ENCODE measurements around the gene SLC15A4.
"Not testable (repeated sequence)": the region's sequence is repeated elsewhere in the genome, so short reads cannot be mapped to it uniquely, and the experiment has no call there.

The SLC15A4 gene

GRCh38 chr12:128823916-128824839 lies at the start of gene SLC15A4:
Gene SLC15A4, minus strand, starts transcription at chr12:128823958. Its CDS starts 15 bp downstream, at chr12:128823943.
- DNase-seq (ENCODE audit: low read depth, low spot score) = peak; percentile 96

- no peak for DNase-seq (ENCODE audit: low read depth, low spot score)
Measured at GRCh38 chr12:128872303-128872702, 48.5 kb upstream of the SLC15A4 start.

DNA sequence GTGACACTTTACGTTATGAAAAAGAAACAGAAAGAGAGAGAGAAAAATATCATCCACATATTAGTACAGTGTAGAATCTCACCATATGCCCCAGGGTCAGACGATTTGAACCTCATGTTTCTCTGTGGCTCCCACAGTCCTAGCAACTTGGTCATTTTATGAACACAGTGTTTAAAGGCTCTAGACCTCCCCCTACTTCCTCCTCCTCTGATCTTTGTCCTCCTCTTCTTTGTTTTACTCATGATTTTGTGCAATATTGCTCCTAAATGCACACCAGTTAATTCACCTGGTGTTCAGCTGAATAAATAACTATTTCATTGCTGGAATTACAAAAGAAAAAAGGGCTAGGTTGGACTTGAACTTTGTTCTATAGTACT lies 47.7 kb upstream of the SLC15A4 start:
- DNase-seq (ENCODE audit: low read depth, low spot score) = no peak

DNA sequence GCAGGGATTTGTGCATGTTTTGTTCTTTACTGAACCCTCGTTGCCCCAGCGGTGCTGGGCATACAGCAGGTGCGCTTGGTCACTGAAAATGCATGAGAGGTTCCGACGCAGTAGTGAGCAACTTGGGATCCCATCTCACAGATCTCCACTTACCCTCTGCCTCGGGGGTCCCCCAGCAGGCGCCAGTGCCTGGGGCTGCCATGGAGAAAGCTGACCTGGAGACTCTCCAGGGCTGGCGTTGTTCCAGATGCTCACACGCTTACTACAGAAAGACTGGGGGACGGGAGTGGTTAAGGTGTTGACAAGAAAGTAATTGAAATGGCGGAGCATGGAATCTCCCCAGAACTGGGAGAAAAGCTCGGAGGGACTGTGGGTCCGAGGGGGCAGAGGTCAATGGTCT lies 43.7 kb upstream of the SLC15A4 start:
- DNase-seq (ENCODE audit: low read depth, low spot score) = no peak

GRCh38 chr12:128864516-128865186 lies 40.9 kb upstream of the SLC15A4 start:
- DNase-seq (ENCODE audit: low read depth, low spot score) = no peak

- no peak for DNase-seq (ENCODE audit: low read depth, low spot score)
Measured at GRCh38 chr12:128863957-128864356, 40.2 kb upstream of the SLC15A4 start.

- no peak for DNase-seq (ENCODE audit: low read depth, low spot score)
Measured at GRCh38 chr12:128861226-128862016, 37.7 kb upstream of the SLC15A4 start.

- DNase-seq (ENCODE audit: low read depth, low spot score) = no peak
Measured at GRCh38 chr12:128859311-128859710, 35.6 kb upstream of the SLC15A4 start.

GRCh38 chr12:128857133-128857763 lies 33.5 kb upstream of the SLC15A4 start:
- DNase-seq (ENCODE audit: low read depth, low spot score) = peak; percentile 51

DNA sequence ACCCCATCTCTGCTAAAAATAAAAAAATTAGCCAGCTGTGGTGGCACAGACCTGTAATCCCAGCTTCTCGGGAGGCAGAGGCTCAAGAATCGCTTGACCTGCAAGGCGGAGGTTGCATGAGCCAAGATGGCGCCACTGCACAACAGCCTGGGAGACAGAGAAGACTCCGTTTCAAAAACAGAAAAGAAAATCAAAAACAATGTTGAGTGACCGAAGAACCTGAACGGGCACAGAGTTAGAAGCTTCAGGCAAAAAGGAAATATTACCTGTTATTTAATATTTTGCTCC lies 33.0 kb upstream of the SLC15A4 start:
- no peak for DNase-seq (ENCODE audit: low read depth, low spot score)

DNA sequence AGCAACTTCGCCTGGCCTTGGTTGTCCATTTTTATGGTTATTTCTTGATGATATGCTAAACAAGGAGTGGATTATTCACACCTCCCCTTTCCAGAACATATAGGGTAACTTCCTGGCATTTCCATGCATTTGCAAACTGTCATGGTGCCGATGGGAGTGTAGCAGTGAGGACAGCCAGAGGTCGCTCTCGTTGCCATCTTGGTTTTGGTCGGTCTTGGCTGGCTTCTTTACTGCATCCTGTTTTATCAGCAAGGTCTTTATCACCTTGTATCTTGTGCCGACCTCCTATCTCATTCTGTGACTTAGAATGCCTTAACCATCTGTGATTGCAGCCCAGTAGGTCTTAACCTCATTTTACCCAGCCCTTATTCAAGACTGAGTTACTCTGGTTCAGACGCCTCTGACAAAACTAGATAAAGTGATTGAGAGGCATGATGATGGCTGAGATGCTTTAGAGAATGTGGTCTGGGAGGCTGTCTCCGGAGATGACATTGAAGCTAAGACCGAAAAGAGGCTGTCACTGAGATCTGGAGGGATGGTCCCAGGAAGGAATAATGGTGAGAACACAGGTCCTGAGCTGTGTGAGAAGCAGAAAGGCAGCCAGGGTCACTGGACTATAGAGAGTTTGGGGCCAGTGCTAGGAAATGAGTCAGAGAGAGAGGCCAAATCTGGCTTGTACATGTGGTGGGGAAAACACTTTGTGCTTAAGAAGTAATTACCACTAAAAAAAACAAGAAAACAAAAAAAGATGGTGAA lies 32.5 kb upstream of the SLC15A4 start:
- DNase-seq (ENCODE audit: low read depth, low spot score) = peak; percentile 25

DNA sequence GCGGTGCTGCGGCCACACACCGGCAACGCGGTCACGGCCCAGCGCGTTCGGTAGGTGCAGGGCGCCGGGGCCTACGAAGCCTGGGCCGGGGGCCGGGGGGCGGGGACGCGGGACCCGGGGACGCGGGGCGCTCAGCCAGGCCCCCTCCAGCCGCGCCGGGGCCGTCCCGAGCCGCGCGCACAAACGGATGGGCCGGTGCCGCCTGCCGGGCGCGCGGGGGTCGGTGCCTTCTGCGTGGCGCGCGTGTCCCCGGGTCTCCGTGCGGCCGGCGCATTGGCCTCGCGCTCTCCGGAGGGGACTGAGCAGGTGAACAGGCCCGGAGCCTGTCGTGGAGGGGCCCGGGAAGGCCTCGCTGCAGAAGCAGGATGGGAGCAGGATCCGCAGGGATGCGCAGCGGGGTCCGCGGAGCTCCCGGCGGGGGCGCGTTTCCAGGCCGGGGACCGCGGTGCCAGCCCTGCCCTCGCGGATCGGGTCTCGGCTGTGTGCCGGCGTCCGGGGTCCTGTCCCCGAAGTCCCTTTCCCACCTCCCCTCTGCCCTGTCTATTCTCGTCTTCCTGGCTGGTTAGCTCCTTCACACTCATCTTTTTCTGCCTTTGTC lies 29.9 kb upstream of the SLC15A4 start:
- DNase-seq (ENCODE audit: low read depth, low spot score) = no peak

- DNase-seq (ENCODE audit: low read depth, low spot score) = no peak
Measured at GRCh38 chr12:128852885-128853599, 29.3 kb upstream of the SLC15A4 start, which contains the start of gene GLT1D1. Gene GLT1D1, plus strand, starts transcription at chr12:128853478. Its CDS starts 104 bp downstream, at chr12:128853582.

GRCh38 chr12:128852026-128852698 lies 28.4 kb upstream of the SLC15A4 start:
- DNase-seq (ENCODE audit: low read depth, low spot score) = no peak

DNA sequence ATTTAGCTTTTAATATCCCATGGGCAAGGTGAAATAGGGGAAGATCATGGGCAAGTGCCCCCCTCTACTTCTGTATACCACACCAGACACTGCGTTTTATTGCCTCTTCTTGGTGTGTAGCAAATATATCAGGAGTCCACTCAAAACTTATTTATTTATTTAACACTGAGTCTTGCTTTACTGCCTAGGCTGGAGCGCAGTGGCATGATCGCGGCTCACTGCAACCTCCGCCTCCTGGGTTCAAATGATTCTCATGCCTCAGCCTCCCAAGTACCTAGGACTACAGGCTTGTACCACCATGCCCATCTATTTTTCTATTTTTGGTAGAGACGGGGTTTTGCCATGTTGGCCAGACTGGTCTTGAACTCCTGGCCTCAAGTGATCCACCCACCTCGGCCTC lies 27.7 kb upstream of the SLC15A4 start:
- DNase-seq (ENCODE audit: low read depth, low spot score) = not testable (repeated sequence)

DNA sequence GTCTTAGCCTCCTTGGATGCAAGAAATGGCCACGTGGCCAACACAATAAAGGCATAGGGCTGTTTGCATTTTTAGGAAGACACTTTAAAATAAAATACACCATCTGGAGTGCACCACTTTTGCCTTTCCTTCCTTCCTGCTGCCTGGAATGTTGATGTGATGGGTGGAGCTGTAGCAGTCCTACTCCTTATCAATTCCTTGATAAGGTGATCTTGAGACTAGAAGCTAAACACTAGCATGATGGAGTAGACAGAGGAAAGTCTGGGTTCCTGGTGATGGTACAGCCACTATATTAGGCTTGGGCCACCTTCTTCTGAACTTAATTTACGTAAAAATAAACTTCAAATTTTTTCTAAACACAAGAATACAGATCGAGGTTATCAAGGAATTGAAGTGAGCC lies 26.6 kb upstream of the SLC15A4 start:
- DNase-seq (ENCODE audit: low read depth, low spot score) = no peak

GRCh38 chr12:128849806-128850205 lies 26.0 kb upstream of the SLC15A4 start:
- DNase-seq (ENCODE audit: low read depth, low spot score) = peak; percentile 43

- no peak for DNase-seq (ENCODE audit: low read depth, low spot score)
Measured at GRCh38 chr12:128848371-128848770, 24.6 kb upstream of the SLC15A4 start.

GRCh38 chr12:128846671-128847070 lies 22.9 kb upstream of the SLC15A4 start:
- not testable (repeated sequence) for DNase-seq (ENCODE audit: low read depth, low spot score)

All from ELF-1 (cell line).